Measurements from ENCODE around the gene SNRNP70. TPM values are rescaled to one million over a fixed set of nuclear protein-coding genes. Genes with fewer than 3 reads are reported as not detected.

The SNRNP70 gene
- total and polyA plus RNA-seq, 2 donors (not counting 1 experiment from before 2014, with no cell fraction given): 72.2 to 142 TPM

DNA sequence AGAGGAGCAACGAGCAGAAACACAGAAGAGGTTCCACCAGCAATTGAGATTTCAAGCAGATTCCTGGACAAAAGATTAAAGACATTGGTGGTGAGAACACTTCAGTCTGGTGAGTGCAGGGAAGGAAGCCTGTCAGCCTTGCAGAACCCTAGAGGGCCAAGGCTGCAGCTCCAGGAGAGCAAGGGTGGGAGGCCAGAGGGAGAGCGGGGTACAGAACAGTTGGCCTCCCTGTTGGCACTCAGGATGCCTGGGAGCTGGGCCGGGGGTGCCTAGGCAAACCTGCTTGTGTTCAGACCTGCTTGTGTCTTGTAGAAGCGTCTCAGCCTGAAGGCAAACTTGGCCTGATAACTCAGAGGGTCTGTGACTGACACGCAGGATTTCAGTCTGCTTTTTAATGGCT lies 23.8 kb downstream of the SNRNP70 start:
- Histone ChIP-seq H2AFZ (ENCODE audit: low read length) (no peak overlapping the region), H3K4me1 (ENCODE audit: control insufficient read depth, extremely low read depth, insufficient read depth, low read length) (peaks cover 3% of the 10 kb centered on the region), H3K36me3 (ENCODE audit: control insufficient read depth, insufficient read depth, low read length) (peaks cover 32% of the 10 kb centered on the region), H3K4me3 (replicated peaks in 1 of 4; ENCODE audit: control extremely low read depth in 1 of 4, insufficient read depth in 1 of 4, low read depth in 3 of 4, low read length in 4 of 4) (no peak overlapping the region), H3K79me2 (ENCODE audit: control insufficient read depth, insufficient read depth, low read length) (no peaks in the 10 kb centered on the region), H3K27me3 (ENCODE audit: control insufficient read depth, insufficient read depth, low read length) (no peaks in the 10 kb centered on the region), H4K20me1 (ENCODE audit: control insufficient read depth, extremely low read depth, insufficient read depth, low read length) (no peaks in the 10 kb centered on the region), H3K9ac (ENCODE audit: insufficient read depth, low read length) (no peak overlapping the region), H3K27ac (ENCODE audit: insufficient read depth, low read length) (no peak overlapping the region), H3K4me2 (ENCODE audit: extremely low read depth, insufficient read depth, low read length) (no peak overlapping the region), H3K9me3 (ENCODE audit: control insufficient read depth, insufficient read depth, low read depth, low read length) (no peaks in the 10 kb centered on the region)
- DNase-seq (ENCODE audit: low read depth in 2 of 2): no peak
- TF ChIP-seq, protein P1, sequence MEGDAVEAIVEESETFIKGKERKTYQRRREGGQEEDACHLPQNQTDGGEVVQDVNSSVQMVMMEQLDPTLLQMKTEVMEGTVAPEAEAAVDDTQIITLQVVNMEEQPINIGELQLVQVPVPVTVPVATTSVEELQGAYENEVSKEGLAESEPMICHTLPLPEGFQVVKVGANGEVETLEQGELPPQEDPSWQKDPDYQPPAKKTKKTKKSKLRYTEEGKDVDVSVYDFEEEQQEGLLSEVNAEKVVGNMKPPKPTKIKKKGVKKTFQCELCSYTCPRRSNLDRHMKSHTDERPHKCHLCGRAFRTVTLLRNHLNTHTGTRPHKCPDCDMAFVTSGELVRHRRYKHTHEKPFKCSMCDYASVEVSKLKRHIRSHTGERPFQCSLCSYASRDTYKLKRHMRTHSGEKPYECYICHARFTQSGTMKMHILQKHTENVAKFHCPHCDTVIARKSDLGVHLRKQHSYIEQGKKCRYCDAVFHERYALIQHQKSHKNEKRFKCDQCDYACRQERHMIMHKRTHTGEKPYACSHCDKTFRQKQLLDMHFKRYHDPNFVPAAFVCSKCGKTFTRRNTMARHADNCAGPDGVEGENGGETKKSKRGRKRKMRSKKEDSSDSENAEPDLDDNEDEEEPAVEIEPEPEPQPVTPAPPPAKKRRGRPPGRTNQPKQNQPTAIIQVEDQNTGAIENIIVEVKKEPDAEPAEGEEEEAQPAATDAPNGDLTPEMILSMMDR (conservative IDR thresholded peaks at IDR 0.05 in 1 of 2, IDR thresholded peaks at IDR 0.05 in 1 of 2; ENCODE audit: low read depth in 1 of 2, low read length in 2 of 2): no peak
- TF ChIP-seq EZH2 (IDR thresholded peaks at IDR 0.05; ENCODE audit: low read length, missing control alignments): no peak

DNA sequence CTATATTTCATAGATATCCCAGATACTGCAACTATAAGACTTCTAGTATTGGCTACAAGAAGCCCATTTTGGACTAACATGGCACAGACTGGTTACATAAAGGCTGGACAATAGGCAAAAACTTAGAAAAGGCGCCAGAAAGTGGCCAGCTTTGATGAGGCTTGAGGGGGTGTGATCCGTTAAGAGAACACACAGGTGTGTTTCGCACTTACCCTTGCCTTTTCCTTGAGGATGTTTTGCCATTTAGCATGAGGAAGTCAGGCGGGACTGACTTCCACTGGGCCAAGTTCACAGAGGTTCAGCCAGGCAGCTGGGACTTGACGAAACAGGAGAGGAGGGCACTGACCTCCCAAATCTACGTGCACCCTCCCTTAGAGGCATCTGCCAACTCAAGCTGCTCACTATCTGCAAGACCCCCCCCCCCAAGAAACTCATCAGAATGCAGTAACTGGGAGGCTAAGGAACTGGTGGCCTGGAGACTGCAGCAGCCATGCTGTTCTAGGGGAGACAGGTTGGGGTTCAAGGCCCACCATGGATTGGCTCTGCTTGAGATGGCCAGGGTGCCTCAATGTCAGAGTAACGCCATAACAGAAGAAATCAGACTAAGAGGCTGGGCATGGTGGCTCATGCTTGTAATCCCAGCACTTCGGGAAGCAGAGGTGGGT lies 24.4 kb downstream of the SNRNP70 start:
- no peak for TF ChIP-seq EZH2 (IDR thresholded peaks at IDR 0.05; ENCODE audit: low read length, missing control alignments)
- Histone ChIP-seq H3K4me1 (ENCODE audit: control insufficient read depth, extremely low read depth, insufficient read depth, low read length) (peaks cover 3% of the 10 kb centered on the region), H3K9ac (ENCODE audit: insufficient read depth, low read length) (no peak overlapping the region), H3K79me2 (ENCODE audit: control insufficient read depth, insufficient read depth, low read length) (no peaks in the 10 kb centered on the region), H3K27me3 (ENCODE audit: control insufficient read depth, insufficient read depth, low read length) (no peaks in the 10 kb centered on the region), H3K4me2 (ENCODE audit: extremely low read depth, insufficient read depth, low read length) (no peak overlapping the region), H3K4me3 (replicated peaks in 1 of 4; ENCODE audit: control extremely low read depth in 1 of 4, insufficient read depth in 1 of 4, low read depth in 3 of 4, low read length in 4 of 4) (no peak overlapping the region), H3K9me3 (ENCODE audit: control insufficient read depth, insufficient read depth, low read depth, low read length) (no peaks in the 10 kb centered on the region), H3K36me3 (ENCODE audit: control insufficient read depth, insufficient read depth, low read length) (peaks cover 29% of the 10 kb centered on the region), H2AFZ (ENCODE audit: low read length) (no peak overlapping the region), H4K20me1 (ENCODE audit: control insufficient read depth, extremely low read depth, insufficient read depth, low read length) (no peaks in the 10 kb centered on the region), H3K27ac (ENCODE audit: insufficient read depth, low read length) (no peak overlapping the region)
- no peak for DNase-seq (ENCODE audit: low read depth in 2 of 2)

DNA sequence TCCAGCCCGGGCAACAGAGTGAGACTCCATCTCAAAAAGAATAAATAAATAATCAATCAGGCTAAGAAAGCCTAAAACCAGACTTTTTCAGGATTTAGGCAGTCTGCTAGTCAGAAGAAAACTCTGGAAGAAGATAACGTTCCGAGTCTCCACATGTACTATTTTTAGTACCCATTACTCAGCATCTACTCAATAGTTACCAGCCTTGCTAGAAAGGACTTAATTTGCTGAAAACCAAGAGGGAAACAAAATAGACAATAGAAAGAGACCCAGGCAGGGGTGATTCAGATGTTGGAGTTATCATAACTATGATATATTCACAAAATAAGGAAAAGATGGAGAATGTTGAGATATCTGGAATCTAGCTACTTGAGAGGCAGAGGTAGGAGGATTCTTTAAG lies 25.3 kb downstream of the SNRNP70 start:
- H3K4me1 ChIP-seq (ENCODE audit: control insufficient read depth, extremely low read depth, insufficient read depth, low read length): peaks cover 3% of the 10 kb centered on the region
- no peak overlapping the region for H3K27ac ChIP-seq (ENCODE audit: insufficient read depth, low read length)
- no peak overlapping the region for H3K9ac ChIP-seq (ENCODE audit: insufficient read depth, low read length)
- H3K4me3 ChIP-seq (replicated peaks in 1 of 4; ENCODE audit: control extremely low read depth in 1 of 4, insufficient read depth in 1 of 4, low read depth in 3 of 4, low read length in 4 of 4): no peak overlapping the region
- H4K20me1 ChIP-seq (ENCODE audit: control insufficient read depth, extremely low read depth, insufficient read depth, low read length): no peaks in the 10 kb centered on the region
- peaks cover 24% of the 10 kb centered on the region for H3K36me3 ChIP-seq (ENCODE audit: control insufficient read depth, insufficient read depth, low read length)
- DNase-seq (ENCODE audit: low read depth in 2 of 2): peak in 1 of 2 donors; percentile 62
- TF ChIP-seq EZH2 (IDR thresholded peaks at IDR 0.05; ENCODE audit: low read length, missing control alignments): no peak
- TF ChIP-seq, protein P1 (conservative IDR thresholded peaks at IDR 0.05 in 1 of 2, IDR thresholded peaks at IDR 0.05 in 1 of 2; ENCODE audit: low read depth in 1 of 2, low read length in 2 of 2): no peak
- H3K79me2 ChIP-seq (ENCODE audit: control insufficient read depth, insufficient read depth, low read length): no peaks in the 10 kb centered on the region
- H2AFZ ChIP-seq (ENCODE audit: low read length): no peak overlapping the region
- no peaks in the 10 kb centered on the region for H3K9me3 ChIP-seq (ENCODE audit: control insufficient read depth, insufficient read depth, low read depth, low read length)
- H3K4me2 ChIP-seq (ENCODE audit: extremely low read depth, insufficient read depth, low read length): no peak overlapping the region
- no peaks in the 10 kb centered on the region for H3K27me3 ChIP-seq (ENCODE audit: control insufficient read depth, insufficient read depth, low read length)
